ENCODE measurements around the gene CMPK2. TPM values are rescaled to one million over a fixed set of nuclear protein-coding genes. Genes with fewer than 3 reads are reported as not detected.

CMPK2 gene
- total and polyA plus RNA-seq, 9 of the 15 experiments (the other 6 are each of a cell fraction or from before 2014, with no cell fraction given) = 2.6 to 10.5 (median 5.0) TPM

DNA sequence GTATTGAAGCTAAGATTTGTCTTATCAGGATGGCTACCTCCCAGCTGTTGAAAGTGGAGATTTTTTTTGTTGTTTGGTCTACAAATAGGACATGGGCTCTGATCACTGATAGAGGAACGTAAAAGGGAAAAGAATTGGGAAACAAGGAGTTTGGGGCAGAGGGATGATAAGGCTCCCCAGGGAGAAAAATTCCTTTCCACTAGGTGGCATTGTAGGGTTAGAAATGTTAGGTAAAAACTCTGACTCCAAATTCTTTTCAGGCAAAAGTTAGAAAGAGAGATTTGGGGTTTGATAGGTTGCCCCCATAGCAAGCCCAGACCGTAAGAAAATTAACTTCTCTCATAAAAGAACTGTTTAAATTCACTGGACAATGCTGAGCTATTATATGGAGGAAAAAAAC, 19.8 kb downstream of the CMPK2 start:
- Histone ChIP-seq H3K9me1 (ENCODE audit: control insufficient read depth, insufficient read depth, low read length) (no peaks in the 10 kb centered on the region), H3K27me3 (ENCODE audit: control insufficient read depth in 2 of 2, insufficient read depth in 2 of 2, low read length in 2 of 2) (no peaks in the 10 kb centered on the region), H3K4me3 (no peak overlapping the region), H3K9me3 (replicated peaks; ENCODE audit: control insufficient read depth, insufficient read depth, low read depth, low read length) (peaks cover 39% of the 10 kb centered on the region), H3K27ac (ENCODE audit: extremely low read depth, low read depth, low read length) (no peak overlapping the region), H3K4me2 (ENCODE audit: insufficient read depth, low read length) (no peak overlapping the region), H2AFZ (ENCODE audit: low read depth, low read length) (no peak overlapping the region), H3K36me3 (ENCODE audit: control insufficient read depth, insufficient read depth, low read length) (peaks cover 7% of the 10 kb centered on the region), H3K4me1 (replicated peaks in 1 of 2; ENCODE audit: control insufficient read depth in 2 of 2, insufficient read depth in 2 of 2, low read length in 2 of 2) (peaks cover 5 to 13% of the 10 kb centered on the region in 2 experiments; a peak in 4 of 5 replicates), H3K9ac (ENCODE audit: insufficient read depth in 1 of 2, low read depth in 2 of 2, low read length in 2 of 2) (no peak overlapping the region), H3K79me2 (ENCODE audit: control insufficient read depth, insufficient read depth, low read length) (no peaks in the 10 kb centered on the region), H4K20me1 (replicated peaks; ENCODE audit: control insufficient read depth, insufficient read depth, low read length) (no peaks in the 10 kb centered on the region)
- no TSS peak for BruUV-seq (replicated peaks)
- peak; percentile 26 for FAIRE-seq
- peak in 1 of 4 experiments; percentile 43 for DNase-seq (ENCODE audit: extremely low read depth in 1 of 4, low spot score in 3 of 4)
- intact Hi-C loops (cut with micrococcal nuclease) = loop anchor here (2.0 to 5.0 kb wide), 2 partner anchors 71 to 236 kb away; partner anchors contain the start of gene RNF144A
- TF ChIP-seq, protein P1, sequence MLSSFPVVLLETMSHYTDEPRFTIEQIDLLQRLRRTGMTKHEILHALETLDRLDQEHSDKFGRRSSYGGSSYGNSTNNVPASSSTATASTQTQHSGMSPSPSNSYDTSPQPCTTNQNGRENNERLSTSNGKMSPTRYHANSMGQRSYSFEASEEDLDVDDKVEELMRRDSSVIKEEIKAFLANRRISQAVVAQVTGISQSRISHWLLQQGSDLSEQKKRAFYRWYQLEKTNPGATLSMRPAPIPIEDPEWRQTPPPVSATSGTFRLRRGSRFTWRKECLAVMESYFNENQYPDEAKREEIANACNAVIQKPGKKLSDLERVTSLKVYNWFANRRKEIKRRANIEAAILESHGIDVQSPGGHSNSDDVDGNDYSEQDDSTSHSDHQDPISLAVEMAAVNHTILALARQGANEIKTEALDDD (IDR thresholded peaks at IDR 0.05) = no peak
- no peak for TF ChIP-seq ZBTB8A (IDR thresholded peaks at IDR 0.05; ENCODE audit: partially characterized antibody)
- TF ChIP-seq ZNF586 (CRISPR knock-in tag; conservative IDR thresholded peaks at IDR 0.05) = no peak
- TF ChIP-seq RAD21 (CRISPR knock-in tag; conservative IDR thresholded peaks at IDR 0.05 in 1 of 2, IDR thresholded peaks at IDR 0.05 in 1 of 2) = peak in 1 of 2 experiments; percentile 50; a peak in 3 of 4 replicates
- TF ChIP-seq ARID1B (IDR thresholded peaks at IDR 0.05) = no peak
- TF ChIP-seq, protein P2, sequence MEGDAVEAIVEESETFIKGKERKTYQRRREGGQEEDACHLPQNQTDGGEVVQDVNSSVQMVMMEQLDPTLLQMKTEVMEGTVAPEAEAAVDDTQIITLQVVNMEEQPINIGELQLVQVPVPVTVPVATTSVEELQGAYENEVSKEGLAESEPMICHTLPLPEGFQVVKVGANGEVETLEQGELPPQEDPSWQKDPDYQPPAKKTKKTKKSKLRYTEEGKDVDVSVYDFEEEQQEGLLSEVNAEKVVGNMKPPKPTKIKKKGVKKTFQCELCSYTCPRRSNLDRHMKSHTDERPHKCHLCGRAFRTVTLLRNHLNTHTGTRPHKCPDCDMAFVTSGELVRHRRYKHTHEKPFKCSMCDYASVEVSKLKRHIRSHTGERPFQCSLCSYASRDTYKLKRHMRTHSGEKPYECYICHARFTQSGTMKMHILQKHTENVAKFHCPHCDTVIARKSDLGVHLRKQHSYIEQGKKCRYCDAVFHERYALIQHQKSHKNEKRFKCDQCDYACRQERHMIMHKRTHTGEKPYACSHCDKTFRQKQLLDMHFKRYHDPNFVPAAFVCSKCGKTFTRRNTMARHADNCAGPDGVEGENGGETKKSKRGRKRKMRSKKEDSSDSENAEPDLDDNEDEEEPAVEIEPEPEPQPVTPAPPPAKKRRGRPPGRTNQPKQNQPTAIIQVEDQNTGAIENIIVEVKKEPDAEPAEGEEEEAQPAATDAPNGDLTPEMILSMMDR (IDR thresholded peaks at IDR 0.05 in 2 of 3, conservative IDR thresholded peaks at IDR 0.05 in 1 of 3; ENCODE audit: insufficient read depth in 2 of 3, low read depth in 1 of 3, low read length in 3 of 3) = peak in 2 of 3 experiments; percentile 27 to 43; a peak in 2 of 6 replicates
- TF ChIP-seq POLR3G (IDR thresholded peaks at IDR 0.05; ENCODE audit: extremely low read depth, insufficient read length, insufficient replicate concordance) = no peak
- TF ChIP-seq, protein P3, sequence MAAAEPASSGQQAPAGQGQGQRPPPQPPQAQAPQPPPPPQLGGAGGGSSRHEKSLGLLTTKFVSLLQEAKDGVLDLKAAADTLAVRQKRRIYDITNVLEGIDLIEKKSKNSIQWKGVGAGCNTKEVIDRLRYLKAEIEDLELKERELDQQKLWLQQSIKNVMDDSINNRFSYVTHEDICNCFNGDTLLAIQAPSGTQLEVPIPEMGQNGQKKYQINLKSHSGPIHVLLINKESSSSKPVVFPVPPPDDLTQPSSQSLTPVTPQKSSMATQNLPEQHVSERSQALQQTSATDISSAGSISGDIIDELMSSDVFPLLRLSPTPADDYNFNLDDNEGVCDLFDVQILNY (CRISPR knock-in tag; IDR thresholded peaks at IDR 0.05) = no peak
- TF ChIP-seq, protein P4, sequence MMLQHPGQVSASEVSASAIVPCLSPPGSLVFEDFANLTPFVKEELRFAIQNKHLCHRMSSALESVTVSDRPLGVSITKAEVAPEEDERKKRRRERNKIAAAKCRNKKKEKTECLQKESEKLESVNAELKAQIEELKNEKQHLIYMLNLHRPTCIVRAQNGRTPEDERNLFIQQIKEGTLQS (IDR thresholded peaks at IDR 0.05) = no peak
- TF ChIP-seq, protein P4 (CRISPR knock-in tag; conservative IDR thresholded peaks at IDR 0.05) = no peak
- 0 out of 2 replicates have a peak, but pooled peaks have one; percentile 3 for TF ChIP-seq SMC3 (conservative IDR thresholded peaks at IDR 0.05; ENCODE audit: insufficient read depth, low read depth, low read length)
- no peak for TF ChIP-seq ZNF232 (CRISPR knock-in tag; IDR thresholded peaks at IDR 0.05)
- POLR2A ChIA-PET = no interaction called here
- CTCF ChIA-PET (ENCODE audit: low intra/inter-chr PET ratio) = interaction anchor here (0.9 kb wide), 1 partner anchor 198 kb away, joined by 4 read pairs; no protein-coding TSS in a partner anchor
- in situ Hi-C loops (cut with MboI) = loop anchor here (25.0 kb wide), 1 partner anchor 166 kb away; no protein-coding TSS in a partner anchor
- WGBS (ENCODE audit: insufficient coverage, low coverage, missing lambda C conversion rate) = 50% methylated on average over 2 of the region's 2 CpGs
- no peak for ATAC-seq

Measured in K562 (cell line).